HCT116 (cell line): ENCODE data around the gene ZIC5. TPM values are rescaled to one million over a fixed set of nuclear protein-coding genes. Genes with fewer than 3 reads are reported as not detected.

Experiments used
- ATAC-seq: fragments of 200-7000 bp; cut with Tn5 transposase; 2 replicates; pipeline ENCODE4 v1.9.1; 2020; ENCODE audit warnings: mild to moderate bottlenecking, moderate library complexity
- BruUV-seq: library from RNA; stranded (reverse); fragments of 400-500 nt; replicated peaks from 2 replicates; lab custom pipeline; 2021; lab: Mats Ljungman, UMichigan
- CTCF ChIA-PET: fragments of 300-600 bp; sonication (Branson Sonifier 250); formaldehyde crosslinking; loops from one replicate; lab custom pipeline; 2021; ENCODE audit warnings: antibody characterized with exemption; lab: Charles Lee
- POLR2A ChIA-PET: fragments of 300-600, 350-600 bp; sonication (Branson Sonifier 250); formaldehyde crosslinking; loops from one replicate; lab custom pipeline; 2021; ENCODE audit warnings: antibody characterized with exemption; lab: Charles Lee
- RAD21 ChIA-PET, 2 experiments: fragments of 300-600 bp; sonication (Branson Sonifier 250); formaldehyde crosslinking; loops; one replicate each; lab custom pipeline; 2023; ENCODE audit warnings: low total read pairs in 2 of 2; ENCODE audit not compliant: uncharacterized antibody in 2 of 2, unreplicated experiment in 2 of 2, low non-redundant PET in 1 of 2; lab: Charles Lee
- DNase-seq: peaks from one replicate; pipeline ENCODE4 v3.0.0-alpha.2; 2010; ENCODE audit warnings: low read depth, low spot score
- H2AFZ ChIP-seq: fragments of 200-600 bp; shearing (Covaris generic), sonication (generic); 2 replicates; pipeline ENCODE4 v1.6.1; 2017; ENCODE audit warnings: low read depth, mixed run types, mixed read lengths, antibody characterized with exemption, low read length; ENCODE audit not compliant: poor library complexity, severe bottlenecking
- H3K27ac ChIP-seq: 2 replicates; pipeline ENCODE4 v1.5.1; 2012; ENCODE audit warnings: low read depth, low read length
- H3K27me3 ChIP-seq: fragments of 200-600 bp; sonication (generic); 2 replicates; pipeline ENCODE4 v1.6.1; 2016; ENCODE audit warnings: mixed run types, low read length, mixed read lengths; ENCODE audit not compliant: insufficient read depth
- H3K36me3 ChIP-seq, 2 experiments: fragments of 200-500 bp in 1 of 2; fragments of 200-600 bp in 1 of 2; sonication (Bioruptor generic) in 1 of 2; sonication (generic) in 1 of 2; 2 replicates each; pipeline versions ENCODE4 v1.5.1 to v1.6.1; 2014 to 2016; ENCODE audit warnings: low read length in 2 of 2, inconsistent platforms in 1 of 2, mixed read lengths in 1 of 2, mixed run types in 1 of 2; ENCODE audit not compliant: insufficient read depth in 2 of 2, control insufficient read depth in 1 of 2
- H3K4me1 ChIP-seq, 2 experiments: fragments of 200-600 bp in 1 of 2; sonication (generic) in 1 of 2; 2 replicates each; pipeline versions ENCODE4 v1.5.1 to v1.6.1; 2012 to 2017; ENCODE audit warnings: low read length in 2 of 2, inconsistent platforms in 1 of 2, mild to moderate bottlenecking in 1 of 2, mixed read lengths in 1 of 2, mixed run types in 1 of 2, moderate library complexity in 1 of 2; ENCODE audit not compliant: insufficient read depth in 2 of 2, control insufficient read depth in 1 of 2
- H3K4me2 ChIP-seq: fragments of 200-600 bp; sonication (generic); 2 replicates; pipeline ENCODE4 v1.6.1; 2017; ENCODE audit warnings: mixed run types, low read length, mixed read lengths
- H3K4me3 ChIP-seq, 2 experiments: fragments of 200-600 bp in 1 of 2; sonication (generic) in 1 of 2; replicated peaks in 1 of 2; 2 replicates each; pipeline ENCODE4 v1.5.1; 2011 to 2016; ENCODE audit warnings: low read length in 2 of 2, control low read depth in 1 of 2, low read depth in 1 of 2, mild to moderate bottlenecking in 1 of 2, mixed read lengths in 1 of 2, mixed run types in 1 of 2
- H3K79me2 ChIP-seq: fragments of 200-600 bp; sonication (generic); 2 replicates; pipeline ENCODE4 v1.6.1; 2017; ENCODE audit warnings: mild to moderate bottlenecking, mixed run types, low read length, moderate library complexity, mixed read lengths; ENCODE audit not compliant: insufficient read depth
- H3K9ac ChIP-seq: fragments of 200-600 bp; sonication (generic); 2 replicates; pipeline ENCODE4 v1.6.1; 2016; ENCODE audit warnings: low read length, mixed read lengths
- H3K9me2 ChIP-seq: fragments of 200-600 bp; sonication (generic), shearing (Covaris generic); 2 replicates; pipeline ENCODE4 v1.6.1; 2017; ENCODE audit warnings: mixed run types, mild to moderate bottlenecking, moderate library complexity; ENCODE audit not compliant: insufficient read depth
- H3K9me3 ChIP-seq, 2 experiments: fragments of 200-500 bp in 1 of 2; fragments of 200-600 bp in 1 of 2; sonication (Bioruptor generic) in 1 of 2; sonication (generic) in 1 of 2; 2 replicates each; pipeline ENCODE4 v1.6.1; 2014 to 2017; ENCODE audit warnings: low read length in 2 of 2, mixed read lengths in 2 of 2, inconsistent platforms in 1 of 2, low read depth in 1 of 2, mild to moderate bottlenecking in 1 of 2, mixed run types in 1 of 2, moderate library complexity in 1 of 2; ENCODE audit not compliant: control insufficient read depth in 1 of 2, insufficient read depth in 1 of 2
- H4K20me1 ChIP-seq: fragments of 200-600 bp; sonication (generic), shearing (Covaris generic); 2 replicates; pipeline ENCODE4 v1.6.1; 2017; ENCODE audit warnings: mixed run types, mild to moderate bottlenecking, moderate library complexity; ENCODE audit not compliant: insufficient read depth
- CBX3 ChIP-seq: IDR thresholded peaks from 2 replicates; pipeline ENCODE4 v1.6.1; 2012; ENCODE audit warnings: low read depth
- CEBPB ChIP-seq: IDR thresholded peaks from 2 replicates; pipeline ENCODE4 v1.6.1; 2012; ENCODE audit warnings: low read depth
- EGR1 ChIP-seq: IDR thresholded peaks from 2 replicates; pipeline ENCODE4 v1.6.1; 2012; ENCODE audit warnings: low read depth
- ELF1 ChIP-seq: IDR thresholded peaks from 2 replicates; pipeline ENCODE4 v1.6.1; 2012; ENCODE audit warnings: low read depth, borderline replicate concordance
- EZH2 ChIP-seq: fragments of 200-600 bp; sonication (generic); IDR thresholded peaks from 2 replicates; pipeline ENCODE4 v1.6.1; 2017; ENCODE audit warnings: antibody characterized with exemption, mixed run types
- EZH2phosphoT487 ChIP-seq: fragments of 200-600 bp; IDR thresholded peaks from 2 replicates; pipeline ENCODE4 v1.6.1; 2018; ENCODE audit warnings: antibody characterized with exemption, borderline replicate concordance
- FOSL1 ChIP-seq: IDR thresholded peaks from 2 replicates; pipeline ENCODE4 v1.6.1; 2012; ENCODE audit warnings: low read depth
- POLR2A ChIP-seq: IDR thresholded peaks from 2 replicates; pipeline ENCODE4 v1.7.0; 2011; ENCODE audit warnings: borderline replicate concordance; ENCODE audit not compliant: insufficient read depth, insufficient read length; ENCODE audit errors: extremely low read depth
- POLR2AphosphoS5 ChIP-seq: IDR thresholded peaks from 2 replicates; pipeline ENCODE4 v1.6.1; 2011; ENCODE audit warnings: mild to moderate bottlenecking, low read depth, low read length, moderate library complexity
- RAD21 ChIP-seq: IDR thresholded peaks from 2 replicates; pipeline ENCODE4 v1.6.1; 2012; ENCODE audit warnings: low read depth, mild to moderate bottlenecking
- SIN3A ChIP-seq: IDR thresholded peaks from 2 replicates; pipeline ENCODE4 v1.6.1; 2012; ENCODE audit warnings: low read depth
- SRF ChIP-seq: IDR thresholded peaks from 2 replicates; pipeline ENCODE4 v1.6.1; 2012; ENCODE audit warnings: low read depth
- YY1 ChIP-seq: IDR thresholded peaks from 2 replicates; pipeline ENCODE4 v1.6.1; 2011; ENCODE audit warnings: low read length, low read depth, moderate library complexity, mild to moderate bottlenecking; ENCODE audit not compliant: insufficient replicate concordance; ENCODE audit errors: extremely low read depth
- ZFX ChIP-seq: fragments of 450-650 bp; IDR thresholded peaks from 2 replicates; pipeline ENCODE4 v1.6.1; 2017
- ZNF274 ChIP-seq: fragments of 200-500 bp; sonication (Bioruptor generic); IDR thresholded peaks from 2 replicates; pipeline ENCODE4 v1.6.1; 2014; ENCODE audit warnings: mild to moderate bottlenecking, low read depth, low read length, inconsistent platforms
- intact Hi-C: fragments of 100-400 bp; cut with micrococcal nuclease; formaldehyde crosslinking; loops from 2 replicates; pipeline ENCODE4 v1.10.0; 2022
- total RNA-seq: library from RNA; stranded (reverse); gene quantifications from one replicate; pipeline ENCODE4 v1.2.1, GENCODE V29; 2021; ENCODE audit not compliant: unreplicated experiment
- TF ChIP-seq, protein P1 (sequence below): IDR thresholded peaks from 2 replicates; pipeline ENCODE4 v1.6.1; 2012; ENCODE audit warnings: low read depth
- TF ChIP-seq, protein P2 (sequence below): IDR thresholded peaks from 2 replicates; pipeline ENCODE4 v1.6.1; 2012
- TF ChIP-seq, protein P3 (sequence below), 3 experiments: fragments of 200-600 bp in 1 of 3; sonication (generic) in 1 of 3; IDR thresholded peaks in 2 of 3; conservative IDR thresholded peaks in 1 of 3; 2 replicates each; pipeline ENCODE4 v1.5.1; 2012 to 2017; ENCODE audit warnings: low read depth in 2 of 3, low read length in 2 of 3, antibody characterized with exemption in 1 of 3, borderline replicate concordance in 1 of 3, control low read depth in 1 of 3, mild to moderate bottlenecking in 1 of 3, mixed read lengths in 1 of 3, mixed run types in 1 of 3, moderate library complexity in 1 of 3; ENCODE audit not compliant: insufficient read depth in 1 of 3

The ZIC5 gene
- total RNA-seq, 1 experiment from 2014 or later: 10.3 TPM

DNA sequence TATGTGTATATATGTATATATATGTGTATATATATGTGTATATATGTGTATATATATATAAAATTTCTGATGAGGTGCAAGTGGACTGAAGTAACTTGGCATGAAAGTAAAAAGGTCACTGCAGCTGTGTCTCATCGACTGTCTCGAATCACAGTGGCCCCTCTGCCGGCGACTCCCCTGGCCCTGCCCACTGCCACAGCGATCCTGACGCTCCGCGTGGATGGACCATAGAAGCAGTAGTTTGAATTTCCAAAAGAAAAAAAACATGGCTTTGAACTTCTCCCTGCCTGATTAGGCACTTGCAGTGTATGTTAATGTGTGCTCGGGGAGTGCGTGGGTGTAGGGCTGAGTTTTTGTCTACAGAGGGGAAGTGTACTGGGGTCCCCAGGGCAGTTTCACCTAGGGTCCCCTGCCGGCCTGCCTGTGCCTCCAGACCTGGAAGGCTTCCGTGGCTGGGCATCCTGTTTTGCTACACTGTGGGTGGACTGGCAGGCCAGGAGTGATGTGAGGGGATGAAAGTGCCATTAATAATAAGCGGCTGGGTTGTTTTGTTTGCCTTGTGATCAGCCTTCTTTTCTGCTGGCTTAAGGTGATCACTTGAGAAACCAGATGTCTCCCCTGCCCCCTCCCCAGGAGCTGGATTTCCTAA is 10.8 kb downstream of the ZIC5 start:
- CTCF ChIA-PET: no interaction called here

More for the DNA sequence above, 10.8 kb downstream of the ZIC5 start:
- POLR2A ChIA-PET: no interaction called here
- RAD21 ChIA-PET: no interaction called here
- Histone ChIP-seq H3K4me2 (no peak overlapping the region), H3K27me3 (no peaks in the 10 kb centered on the region), H3K9ac (no peak overlapping the region), H4K20me1 (no peaks in the 10 kb centered on the region; the same call in 1 of the 2 replicates), H3K4me1 (no peaks in the 10 kb centered on the region), H3K79me2 (peaks cover 7% of the 10 kb centered on the region), H3K4me3 (no peak overlapping the region), H3K27ac (no peak overlapping the region), H3K9me3 (no peaks in the 10 kb centered on the region), H2AFZ (no peak overlapping the region), H3K9me2 (no peaks in the 10 kb centered on the region), H3K36me3 (peaks cover 11 to 15% of the 10 kb centered on the region in 2 experiments; a peak in 2 of 4 replicates)
- no TSS peak for BruUV-seq
- no peak for TF ChIP-seq ZFX
- TF ChIP-seq, protein P1, sequence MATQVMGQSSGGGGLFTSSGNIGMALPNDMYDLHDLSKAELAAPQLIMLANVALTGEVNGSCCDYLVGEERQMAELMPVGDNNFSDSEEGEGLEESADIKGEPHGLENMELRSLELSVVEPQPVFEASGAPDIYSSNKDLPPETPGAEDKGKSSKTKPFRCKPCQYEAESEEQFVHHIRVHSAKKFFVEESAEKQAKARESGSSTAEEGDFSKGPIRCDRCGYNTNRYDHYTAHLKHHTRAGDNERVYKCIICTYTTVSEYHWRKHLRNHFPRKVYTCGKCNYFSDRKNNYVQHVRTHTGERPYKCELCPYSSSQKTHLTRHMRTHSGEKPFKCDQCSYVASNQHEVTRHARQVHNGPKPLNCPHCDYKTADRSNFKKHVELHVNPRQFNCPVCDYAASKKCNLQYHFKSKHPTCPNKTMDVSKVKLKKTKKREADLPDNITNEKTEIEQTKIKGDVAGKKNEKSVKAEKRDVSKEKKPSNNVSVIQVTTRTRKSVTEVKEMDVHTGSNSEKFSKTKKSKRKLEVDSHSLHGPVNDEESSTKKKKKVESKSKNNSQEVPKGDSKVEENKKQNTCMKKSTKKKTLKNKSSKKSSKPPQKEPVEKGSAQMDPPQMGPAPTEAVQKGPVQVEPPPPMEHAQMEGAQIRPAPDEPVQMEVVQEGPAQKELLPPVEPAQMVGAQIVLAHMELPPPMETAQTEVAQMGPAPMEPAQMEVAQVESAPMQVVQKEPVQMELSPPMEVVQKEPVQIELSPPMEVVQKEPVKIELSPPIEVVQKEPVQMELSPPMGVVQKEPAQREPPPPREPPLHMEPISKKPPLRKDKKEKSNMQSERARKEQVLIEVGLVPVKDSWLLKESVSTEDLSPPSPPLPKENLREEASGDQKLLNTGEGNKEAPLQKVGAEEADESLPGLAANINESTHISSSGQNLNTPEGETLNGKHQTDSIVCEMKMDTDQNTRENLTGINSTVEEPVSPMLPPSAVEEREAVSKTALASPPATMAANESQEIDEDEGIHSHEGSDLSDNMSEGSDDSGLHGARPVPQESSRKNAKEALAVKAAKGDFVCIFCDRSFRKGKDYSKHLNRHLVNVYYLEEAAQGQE: no peak
- TF ChIP-seq FOSL1: no peak
- no peak for TF ChIP-seq CBX3
- no peak for TF ChIP-seq EZH2
- TF ChIP-seq, protein P2, sequence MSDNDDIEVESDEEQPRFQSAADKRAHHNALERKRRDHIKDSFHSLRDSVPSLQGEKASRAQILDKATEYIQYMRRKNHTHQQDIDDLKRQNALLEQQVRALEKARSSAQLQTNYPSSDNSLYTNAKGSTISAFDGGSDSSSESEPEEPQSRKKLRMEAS: no peak
- no peak for TF ChIP-seq POLR2AphosphoS5
- no peak for TF ChIP-seq POLR2A
- no peak for TF ChIP-seq EGR1
- TF ChIP-seq RAD21: no peak
- no peak for TF ChIP-seq ELF1
- TF ChIP-seq EZH2phosphoT487: no peak
- no peak for TF ChIP-seq SIN3A
- TF ChIP-seq, protein P3, sequence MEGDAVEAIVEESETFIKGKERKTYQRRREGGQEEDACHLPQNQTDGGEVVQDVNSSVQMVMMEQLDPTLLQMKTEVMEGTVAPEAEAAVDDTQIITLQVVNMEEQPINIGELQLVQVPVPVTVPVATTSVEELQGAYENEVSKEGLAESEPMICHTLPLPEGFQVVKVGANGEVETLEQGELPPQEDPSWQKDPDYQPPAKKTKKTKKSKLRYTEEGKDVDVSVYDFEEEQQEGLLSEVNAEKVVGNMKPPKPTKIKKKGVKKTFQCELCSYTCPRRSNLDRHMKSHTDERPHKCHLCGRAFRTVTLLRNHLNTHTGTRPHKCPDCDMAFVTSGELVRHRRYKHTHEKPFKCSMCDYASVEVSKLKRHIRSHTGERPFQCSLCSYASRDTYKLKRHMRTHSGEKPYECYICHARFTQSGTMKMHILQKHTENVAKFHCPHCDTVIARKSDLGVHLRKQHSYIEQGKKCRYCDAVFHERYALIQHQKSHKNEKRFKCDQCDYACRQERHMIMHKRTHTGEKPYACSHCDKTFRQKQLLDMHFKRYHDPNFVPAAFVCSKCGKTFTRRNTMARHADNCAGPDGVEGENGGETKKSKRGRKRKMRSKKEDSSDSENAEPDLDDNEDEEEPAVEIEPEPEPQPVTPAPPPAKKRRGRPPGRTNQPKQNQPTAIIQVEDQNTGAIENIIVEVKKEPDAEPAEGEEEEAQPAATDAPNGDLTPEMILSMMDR (IDR thresholded peaks at IDR 0.05 in 2 of 3, conservative IDR thresholded peaks at IDR 0.05 in 1 of 3; ENCODE audit: borderline replicate concordance in 1 of 3, insufficient read depth in 1 of 3, low read depth in 2 of 3, low read length in 2 of 3): no peak
- no peak for TF ChIP-seq ZNF274
- no peak for TF ChIP-seq SRF
- TF ChIP-seq YY1: no peak
- TF ChIP-seq CEBPB: no peak
- DNase-seq (no peak), ATAC-seq (no peak)
- intact Hi-C loops: no loop called here
